Measurements from ENCODE around the gene SAMD7.

- no peak for TF ChIP-seq JUN (CRISPR knock-in tag; IDR thresholded peaks at IDR 0.05)
- TF ChIP-seq ZNF416 (CRISPR knock-in tag; IDR thresholded peaks at IDR 0.05), result no peak
- TF ChIP-seq USF1 (CRISPR knock-in tag; IDR thresholded peaks at IDR 0.05), result no peak
- TF ChIP-seq E2F1 (CRISPR knock-in tag; IDR thresholded peaks at IDR 0.05), result no peak
- TF ChIP-seq CTCF (IDR thresholded peaks at IDR 0.05), result no peak
- TF ChIP-seq NFYB (CRISPR knock-in tag; conservative IDR thresholded peaks at IDR 0.05; ENCODE audit: low read depth), result no peak
Observed at GRCh38 chr3:169907944-169908343, 3.4 kb upstream of the SAMD7 start.

All from WTC11 (cell line).